ENCODE results near the gene ZPR1.

The ZPR1 gene

GRCh38 chr11:116742104-116742503, 45.7 kb downstream of the ZPR1 start:
- no peak for DNase-seq

- no peak for DNase-seq
These were observed 47.1 kb downstream of the ZPR1 start for GRCh38 chr11:116740741-116741140.

- DNase-seq, result no peak
These were observed 48.8 kb downstream of the ZPR1 start for GRCh38 chr11:116738975-116739374.

GRCh38 chr11:116736763-116737162, 51.1 kb downstream of the ZPR1 start:
- DNase-seq, result no peak

GRCh38 chr11:116733969-116734508, 53.8 kb downstream of the ZPR1 start:
- DNase-seq, result peak; percentile 31

- DNase-seq, result no peak
These were observed 54.6 kb downstream of the ZPR1 start for GRCh38 chr11:116733043-116733755.

GRCh38 chr11:116732271-116733042, 55.4 kb downstream of the ZPR1 start:
- peak; percentile 84 for DNase-seq

GRCh38 chr11:116731821-116732220, 56.0 kb downstream of the ZPR1 start:
- peak; percentile 51 for DNase-seq

- DNase-seq, result peak; percentile 84
These were observed 56.6 kb downstream of the ZPR1 start for GRCh38 chr11:116731097-116731761.

GRCh38 chr11:116730601-116731000, 57.2 kb downstream of the ZPR1 start:
- no peak for DNase-seq

GRCh38 chr11:116730241-116730561, 57.6 kb downstream of the ZPR1 start:
- DNase-seq, result no peak

- no peak for DNase-seq
These were observed 58.2 kb downstream of the ZPR1 start for GRCh38 chr11:116729501-116730240.

- no peak for DNase-seq
These were observed 59.8 kb downstream of the ZPR1 start for GRCh38 chr11:116727990-116728389.

GRCh38 chr11:116725434-116726221, 62.2 kb downstream of the ZPR1 start:
- no peak for DNase-seq

GRCh38 chr11:116724813-116725212, 63.0 kb downstream of the ZPR1 start:
- no peak for DNase-seq

Data from islet precursor cell (in vitro differentiated cells).